Endodermal cell (in vitro differentiated cells): ENCODE data around the gene ITGAX. TPM values are rescaled to one million over a fixed set of nuclear protein-coding genes. Genes with fewer than 3 reads are reported as not detected.

Experiments
- DNase-seq: peaks from one replicate; pipeline ENCODE4 v3.0.0-alpha.2; 2017
- H3K27ac ChIP-seq: 2 replicates; pipeline ENCODE4 v1.5.1; 2013; ENCODE audit warnings: mild to moderate bottlenecking, low read depth, low read length, moderate library complexity
- H3K27me3 ChIP-seq: 2 replicates; pipeline ENCODE4 v1.6.1; 2013; ENCODE audit warnings: mild to moderate bottlenecking, low read length, moderate library complexity; ENCODE audit not compliant: insufficient read depth, control insufficient read depth, poor library complexity, severe bottlenecking
- H3K36me3 ChIP-seq: 2 replicates; pipeline ENCODE4 v1.7.0; 2013; ENCODE audit warnings: mild to moderate bottlenecking, low read length, moderate library complexity; ENCODE audit not compliant: control insufficient read depth, insufficient read depth
- H3K4me1 ChIP-seq: one replicate; pipeline ENCODE4 v1.7.0; 2013; ENCODE audit warnings: low read length; ENCODE audit not compliant: control insufficient read depth, insufficient read depth
- H3K4me3 ChIP-seq: 2 replicates; pipeline ENCODE4 v1.5.1; 2013; ENCODE audit warnings: mild to moderate bottlenecking, low read length, moderate library complexity
- H3K9ac ChIP-seq: 2 replicates; pipeline ENCODE4 v1.6.1; 2013; ENCODE audit warnings: mild to moderate bottlenecking, low read length, moderate library complexity; ENCODE audit not compliant: poor library complexity, severe bottlenecking; ENCODE audit errors: extremely low read depth
- H3K9me3 ChIP-seq: 2 replicates; pipeline ENCODE4 v1.6.1; 2013; ENCODE audit warnings: mild to moderate bottlenecking, low read length, moderate library complexity; ENCODE audit not compliant: control insufficient read depth
- H3K27ac Mint-ChIP-seq: 2 replicates; pipeline ENCODE4 v1.8.0; 2020; ENCODE audit warnings: mixed read lengths
- H3K27me3 Mint-ChIP-seq: 2 replicates; pipeline ENCODE4 v1.8.0; 2021; ENCODE audit warnings: mild to moderate bottlenecking, mixed read lengths; ENCODE audit not compliant: insufficient read depth
- H3K36me3 Mint-ChIP-seq: 2 replicates; pipeline ENCODE4 v1.8.0; 2020; ENCODE audit warnings: low read depth, mixed read lengths
- H3K4me1 Mint-ChIP-seq: 2 replicates; pipeline ENCODE4 v1.8.0; 2020; ENCODE audit warnings: mixed read lengths
- H3K4me3 Mint-ChIP-seq: 2 replicates; pipeline ENCODE4 v1.8.0; 2020; ENCODE audit warnings: mild to moderate bottlenecking, moderate library complexity, mixed read lengths
- H3K9me3 Mint-ChIP-seq: 2 replicates; pipeline ENCODE4 v1.8.0; 2020; ENCODE audit warnings: mild to moderate bottlenecking, mixed read lengths
- CTCF ChIP-seq: fragments of 200-600 bp; sonication (generic); conservative IDR thresholded peaks from 2 replicates; pipeline ENCODE4 v1.5.0; 2021; ENCODE audit warnings: antibody characterized with exemption, mild to moderate bottlenecking
- WGBS, 2 experiments: methylation state at CpG; one replicate each; pipeline versions ENCODE4 v1.1.5 to v1.1.7; 2013; ENCODE audit warnings: missing lambda C conversion rate in 2 of 2, mixed read lengths in 1 of 2; ENCODE audit not compliant: insufficient coverage in 1 of 2, insufficient read length in 1 of 2; 5-methylcytosine and 5-hydroxymethylcytosine counted together
- total RNA-seq, 2 donors: library from RNA; stranded (reverse); fragmentation: NEBNext Ultra II Directional in 1 of 2; extraction: Animal tissue kit (Norgen Biotek cat#: 25700) in 1 of 2; gene quantifications; 2 replicates in 1 of 2; 3 replicates in 1 of 2; pipeline ENCODE4 v1.2.1, GENCODE V29; 2021

The ITGAX gene
- total RNA-seq, 2 donors from 2014 or later, result 0.22 TPM; not detected in 1

GRCh38 chr16:31402687-31403086, 47.7 kb downstream of the ITGAX start:
- Mint-ChIP-seq H3K4me3 (no peak overlapping the region), H3K9me3 (peaks cover 9% of the 10 kb centered on the region), H3K36me3 (no peaks in the 10 kb centered on the region), H3K4me1 (peaks cover 4% of the 10 kb centered on the region), H3K27me3 (peaks cover 31% of the 10 kb centered on the region), H3K27ac (no peak overlapping the region)
- WGBS, 2 experiments, result 67 to 100% methylated on average over 1 of the region's 1 CpG
- Histone ChIP-seq H3K36me3 (no peaks in the 10 kb centered on the region), H3K27me3 (no peaks in the 10 kb centered on the region), H3K9me3 (no peaks in the 10 kb centered on the region), H3K4me1 (no peaks in the 10 kb centered on the region), H3K4me3 (no peak overlapping the region), H3K27ac (no peak overlapping the region), H3K9ac (no peak overlapping the region)
- no peak for TF ChIP-seq CTCF
- DNase-seq, result no peak

GRCh38 chr16:31403590-31404352, 48.8 kb downstream of the ITGAX start:
- peaks cover 38% of the 10 kb centered on the region for H3K27me3 Mint-ChIP-seq

GRCh38 chr16:31404353-31405064, 49.5 kb downstream of the ITGAX start:
- H3K9me3 ChIP-seq, result no peaks in the 10 kb centered on the region
- no peak overlapping the region for H3K9ac ChIP-seq
- no peak for DNase-seq
- no peaks in the 10 kb centered on the region for H3K27me3 ChIP-seq
- Mint-ChIP-seq H3K36me3 (no peaks in the 10 kb centered on the region), H3K4me3 (no peak overlapping the region), H3K9me3 (peaks cover 5% of the 10 kb centered on the region), H3K27me3 (peaks cover 40% of the 10 kb centered on the region), H3K4me1 (peaks cover 10% of the 10 kb centered on the region), H3K27ac (no peak overlapping the region)
- H3K36me3 ChIP-seq, result no peaks in the 10 kb centered on the region
- H3K4me3 ChIP-seq, result no peak overlapping the region
- no peaks in the 10 kb centered on the region for H3K4me1 ChIP-seq
- no peak overlapping the region for H3K27ac ChIP-seq
- no peak for TF ChIP-seq CTCF
- WGBS, 2 experiments, result 88 to 100% methylated on average over 6 to 9 of the region's 9 CpGs

More at GRCh38 chr16:31403590-31404352, 48.8 kb downstream of the ITGAX start:
- Mint-ChIP-seq H3K27ac (no peak overlapping the region), H3K4me3 (no peak overlapping the region), H3K4me1 (peaks cover 10% of the 10 kb centered on the region), H3K9me3 (peaks cover 9% of the 10 kb centered on the region), H3K36me3 (no peaks in the 10 kb centered on the region)
- Histone ChIP-seq H3K27ac (no peak overlapping the region), H3K9me3 (no peaks in the 10 kb centered on the region), H3K36me3 (no peaks in the 10 kb centered on the region), H3K27me3 (no peaks in the 10 kb centered on the region), H3K4me1 (no peaks in the 10 kb centered on the region), H3K9ac (no peak overlapping the region), H3K4me3 (no peak overlapping the region)
- DNase-seq, result no peak
- 92 to 96% methylated on average over 9 to 21 of the region's 21 CpGs for WGBS, 2 experiments
- no peak for TF ChIP-seq CTCF
